ENCODE results near the gene TCP11X1.
"Not testable (repeated sequence)": the region's sequence is repeated elsewhere in the genome, so short reads cannot be mapped to it uniquely, and the experiment has no call there.

DNA sequence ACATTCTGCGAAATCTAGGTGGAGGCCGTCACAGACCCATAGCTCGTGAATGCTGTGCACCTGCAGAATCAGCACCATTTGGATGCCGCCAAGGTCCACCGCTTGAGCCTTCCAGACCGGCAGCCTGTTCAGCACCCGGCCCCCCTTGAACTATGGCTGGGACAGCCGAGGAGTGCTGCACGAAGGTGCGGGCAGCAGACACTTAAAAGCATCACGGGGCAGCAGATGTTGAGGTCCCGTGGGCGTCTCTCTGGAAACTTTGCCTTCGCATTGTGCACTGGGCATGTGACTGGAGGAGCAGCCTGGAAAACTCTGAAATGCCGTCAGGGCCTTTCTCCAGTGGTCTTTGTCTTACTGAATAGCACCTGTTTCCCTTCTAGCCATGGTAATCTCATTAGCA, 25.2 kb downstream of the TCP11X1 start:
- not testable (repeated sequence) for TF ChIP-seq EZH2 (IDR thresholded peaks at IDR 0.05; ENCODE audit: low read depth); CTCF (conservative IDR thresholded peaks at IDR 0.05)
